Osteoblast (primary cell): ENCODE results near the gene LRP8. TPM values are rescaled to one million over a fixed set of nuclear protein-coding genes. Genes with fewer than 3 reads are reported as not detected.
A peak's percentile ranks its signal among the peaks of the same experiment; 100 is the strongest.

ENCODE experiments used
- DNase-seq: peaks from one replicate; pipeline ENCODE4 v3.0.0; 2011; ENCODE audit warnings: low spot score, mixed read lengths; ENCODE audit not compliant: insufficient read length; ENCODE audit errors: missing footprints
- H2AFZ ChIP-seq: 2 replicates; pipeline ENCODE4 v1.6.0; 2011; ENCODE audit warnings: mild to moderate bottlenecking, low read length
- H3K27ac ChIP-seq: 2 replicates; pipeline ENCODE4 v1.5.1; 2011; ENCODE audit warnings: mild to moderate bottlenecking, low read depth, low read length, moderate library complexity
- H3K27me3 ChIP-seq: 2 replicates; pipeline ENCODE4 v1.6.0; 2012; ENCODE audit warnings: mild to moderate bottlenecking, control low read depth, inconsistent platforms, low read length, moderate library complexity; ENCODE audit not compliant: insufficient read depth
- H3K36me3 ChIP-seq: 2 replicates; pipeline ENCODE4 v1.5.1; 2011; ENCODE audit warnings: mild to moderate bottlenecking, low read length, control low read depth, moderate library complexity; ENCODE audit not compliant: insufficient read depth
- H3K4me1 ChIP-seq: 2 replicates; pipeline ENCODE4 v1.5.1; 2011; ENCODE audit warnings: mild to moderate bottlenecking, low read length, control low read depth, moderate library complexity; ENCODE audit not compliant: insufficient read depth
- H3K4me2 ChIP-seq: 2 replicates; pipeline ENCODE4 v1.6.0; 2011; ENCODE audit warnings: mild to moderate bottlenecking, low read length; ENCODE audit not compliant: insufficient read depth
- H3K4me3 ChIP-seq: fragments of 200-600 bp; sonication (generic); 3 replicates; pipeline ENCODE4 v1.5.1; 2012; ENCODE audit warnings: mild to moderate bottlenecking, low read length, inconsistent platforms; ENCODE audit not compliant: insufficient read depth
- H3K79me2 ChIP-seq: 2 replicates; pipeline ENCODE4 v1.6.0; 2012; ENCODE audit warnings: mild to moderate bottlenecking, low read length, control low read depth, inconsistent platforms; ENCODE audit not compliant: insufficient read depth
- H3K9me3 ChIP-seq: 2 replicates; pipeline ENCODE4 v1.5.1; 2011; ENCODE audit warnings: low read depth, low read length, control low read depth
- H4K20me1 ChIP-seq: 2 replicates; pipeline ENCODE4 v1.6.0; 2012; ENCODE audit warnings: mild to moderate bottlenecking, low read length, control low read depth; ENCODE audit not compliant: insufficient read depth
- total RNA-seq: library from RNA; depleted of rRNA; stranded (reverse); fragments of >200 nt; gene quantifications from 2 replicates; pipeline ENCODE4 v1.2.3, GENCODE V29; 2012
- TF ChIP-seq, protein P1 (sequence below): IDR thresholded peaks from 2 replicates; pipeline ENCODE4 v1.5.1; 2011; ENCODE audit warnings: mild to moderate bottlenecking, low read depth, low read length, moderate library complexity; ENCODE audit errors: extremely low read depth

Gene LRP8
- total RNA-seq, 1 donor: 11.2 TPM

DNA sequence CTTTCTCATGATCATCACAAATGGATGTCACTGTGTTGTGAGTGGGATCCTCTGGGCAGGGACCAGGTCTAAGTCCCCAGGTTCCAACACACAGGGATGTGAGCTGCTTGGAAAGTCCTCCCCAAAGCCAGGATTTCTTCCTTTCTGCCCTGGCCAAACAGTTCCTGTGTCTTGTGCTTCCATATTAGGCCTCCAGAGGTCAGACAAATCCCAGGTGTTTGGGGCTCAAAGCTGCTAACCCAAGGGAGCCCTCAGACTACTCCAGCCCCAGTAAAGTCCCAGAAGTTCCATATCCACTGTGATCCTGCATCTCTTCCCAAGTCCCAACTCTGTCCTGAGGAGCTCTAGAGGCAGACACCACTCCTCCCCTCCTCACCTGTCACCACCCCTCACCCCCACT, 61.8 kb downstream of the LRP8 start:
- Histone ChIP-seq H4K20me1 (no peaks in the 10 kb centered on the region), H3K4me3 (no peak overlapping the region), H3K36me3 (peaks cover 7% of the 10 kb centered on the region), H3K27me3 (no peaks in the 10 kb centered on the region), H3K4me2 (no peak overlapping the region), H2AFZ (no peak overlapping the region), H3K27ac (no peak overlapping the region), H3K9me3 (no peaks in the 10 kb centered on the region), H3K4me1 (peaks cover 2% of the 10 kb centered on the region), H3K79me2 (no peaks in the 10 kb centered on the region)
- DNase-seq: no peak
- TF ChIP-seq, protein P1, sequence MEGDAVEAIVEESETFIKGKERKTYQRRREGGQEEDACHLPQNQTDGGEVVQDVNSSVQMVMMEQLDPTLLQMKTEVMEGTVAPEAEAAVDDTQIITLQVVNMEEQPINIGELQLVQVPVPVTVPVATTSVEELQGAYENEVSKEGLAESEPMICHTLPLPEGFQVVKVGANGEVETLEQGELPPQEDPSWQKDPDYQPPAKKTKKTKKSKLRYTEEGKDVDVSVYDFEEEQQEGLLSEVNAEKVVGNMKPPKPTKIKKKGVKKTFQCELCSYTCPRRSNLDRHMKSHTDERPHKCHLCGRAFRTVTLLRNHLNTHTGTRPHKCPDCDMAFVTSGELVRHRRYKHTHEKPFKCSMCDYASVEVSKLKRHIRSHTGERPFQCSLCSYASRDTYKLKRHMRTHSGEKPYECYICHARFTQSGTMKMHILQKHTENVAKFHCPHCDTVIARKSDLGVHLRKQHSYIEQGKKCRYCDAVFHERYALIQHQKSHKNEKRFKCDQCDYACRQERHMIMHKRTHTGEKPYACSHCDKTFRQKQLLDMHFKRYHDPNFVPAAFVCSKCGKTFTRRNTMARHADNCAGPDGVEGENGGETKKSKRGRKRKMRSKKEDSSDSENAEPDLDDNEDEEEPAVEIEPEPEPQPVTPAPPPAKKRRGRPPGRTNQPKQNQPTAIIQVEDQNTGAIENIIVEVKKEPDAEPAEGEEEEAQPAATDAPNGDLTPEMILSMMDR: peak; percentile 37

DNA sequence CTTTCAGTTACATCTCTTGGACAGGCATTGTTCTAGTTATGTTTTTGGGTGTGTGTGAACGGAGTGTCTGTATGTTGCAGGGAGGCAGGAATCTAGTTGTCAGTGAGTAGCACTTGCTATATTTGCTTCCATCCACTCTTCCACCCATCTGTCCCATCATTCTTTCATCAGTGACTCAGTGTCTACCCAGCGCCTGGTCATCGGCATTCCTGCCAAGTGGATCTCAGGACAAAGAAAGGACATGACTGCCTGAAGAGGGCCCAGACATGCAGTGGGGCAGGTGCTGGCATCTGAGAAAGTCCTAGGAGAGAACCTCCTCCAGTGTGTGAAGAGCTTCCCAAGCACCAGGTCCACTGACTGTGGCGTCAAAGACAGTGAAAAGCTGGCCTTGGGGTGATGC, 62.3 kb downstream of the LRP8 start:
- no peak overlapping the region for H3K4me3 ChIP-seq
- no peaks in the 10 kb centered on the region for H3K9me3 ChIP-seq
- H3K4me2 ChIP-seq: no peak overlapping the region
- peaks cover 7% of the 10 kb centered on the region for H3K36me3 ChIP-seq
- H4K20me1 ChIP-seq: no peaks in the 10 kb centered on the region
- no peak for DNase-seq
- TF ChIP-seq, protein P1: no peak
- H3K4me1 ChIP-seq: peaks cover 2% of the 10 kb centered on the region
- no peaks in the 10 kb centered on the region for H3K27me3 ChIP-seq
- H3K79me2 ChIP-seq: no peaks in the 10 kb centered on the region
- H2AFZ ChIP-seq: no peak overlapping the region
- H3K27ac ChIP-seq: no peak overlapping the region

DNA sequence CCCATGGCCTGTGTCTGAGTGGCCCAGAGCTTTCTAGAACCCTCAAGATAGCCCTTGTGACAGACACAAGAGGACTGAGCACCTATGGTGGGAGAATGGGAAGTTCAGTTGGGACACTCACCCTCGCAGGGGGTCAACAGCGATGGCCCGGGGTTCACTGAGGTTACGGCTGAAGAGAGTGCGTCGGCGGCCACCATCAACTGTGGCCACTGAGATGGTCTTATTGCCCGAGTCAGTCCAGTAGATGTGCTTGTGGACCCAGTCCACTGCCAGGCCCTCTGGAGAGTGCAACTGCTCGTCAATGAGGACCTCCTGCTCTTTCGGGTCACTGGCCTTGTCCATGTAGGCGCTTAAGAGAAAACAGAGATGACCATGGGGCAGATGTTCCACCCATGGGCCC, 63.8 kb downstream of the LRP8 start:
- no peak overlapping the region for H3K4me2 ChIP-seq
- no peaks in the 10 kb centered on the region for H3K79me2 ChIP-seq
- no peak overlapping the region for H2AFZ ChIP-seq
- TF ChIP-seq, protein P1: no peak
- peaks cover 2% of the 10 kb centered on the region for H3K4me1 ChIP-seq
- H4K20me1 ChIP-seq: no peaks in the 10 kb centered on the region
- H3K9me3 ChIP-seq: no peaks in the 10 kb centered on the region
- H3K27me3 ChIP-seq: no peaks in the 10 kb centered on the region
- H3K36me3 ChIP-seq: peaks cover 7% of the 10 kb centered on the region
- no peak for DNase-seq
- no peak overlapping the region for H3K27ac ChIP-seq
- H3K4me3 ChIP-seq: no peak overlapping the region

DNA sequence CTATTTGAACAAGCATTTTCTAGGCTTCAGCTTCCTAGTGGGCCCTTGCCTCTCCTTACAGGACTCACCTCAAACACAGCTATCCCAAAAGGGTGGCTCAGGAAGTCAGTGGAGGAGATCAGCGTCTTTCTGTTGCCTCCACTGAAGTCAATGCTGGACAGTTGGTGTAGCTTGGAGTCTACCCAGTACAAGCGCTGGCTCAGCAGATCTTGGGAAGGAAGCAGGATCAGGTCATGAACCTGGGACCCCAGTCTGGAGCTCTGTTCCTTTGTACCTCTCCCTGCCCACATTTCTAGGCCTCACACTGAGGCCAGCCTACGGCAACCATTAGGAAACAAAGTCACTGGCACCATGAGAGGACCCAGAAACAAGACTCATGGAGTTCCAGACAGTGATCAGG, 65.9 kb downstream of the LRP8 start:
- H3K4me3 ChIP-seq: no peak overlapping the region
- no peaks in the 10 kb centered on the region for H3K27me3 ChIP-seq
- no peak overlapping the region for H3K27ac ChIP-seq
- H3K79me2 ChIP-seq: no peaks in the 10 kb centered on the region
- DNase-seq: no peak
- H3K9me3 ChIP-seq: no peaks in the 10 kb centered on the region
- TF ChIP-seq, protein P1: no peak
- no peaks in the 10 kb centered on the region for H4K20me1 ChIP-seq
- peaks cover 2% of the 10 kb centered on the region for H3K4me1 ChIP-seq
- peaks cover 7% of the 10 kb centered on the region for H3K36me3 ChIP-seq
- H3K4me2 ChIP-seq: no peak overlapping the region
- H2AFZ ChIP-seq: no peak overlapping the region
